LHCN-M2 (cell line): ENCODE measurements around the gene PJA1. TPM values are rescaled to one million over a fixed set of nuclear protein-coding genes. Genes with fewer than 3 reads are reported as not detected.

ENCODE experiments used
- DNase-seq: peaks from one replicate; pipeline ENCODE4 v3.0.0-alpha.2; 2012; ENCODE audit warnings: low read depth
- polyA plus RNA-seq: library from polyadenylated mRNA; unstranded; fragments of >200 nt; gene quantifications from one replicate; pipeline ENCODE4 v1.2.1, GENCODE V29; 2012; ENCODE audit warnings: missing spikeins
- total RNA-seq: library from RNA; depleted of rRNA; stranded (reverse); fragments of >200 nt; gene quantifications from 2 replicates; pipeline ENCODE4 v1.2.3, GENCODE V29; 2014; rRNA removed

PJA1 gene
- total RNA-seq, result 15.2 and 21.0 TPM in 2 replicates
- polyA plus RNA-seq, result 19.8 TPM

GRCh38 chrX:69165087-69165651 is at the start of gene PJA1:
TSS of gene PJA1 (minus strand) at chrX:69165453. CDS start at chrX:69163073, 2,380 bp downstream.
- peak; percentile 48 for DNase-seq

- DNase-seq, result no peak
Observed at GRCh38 chrX:69214463-69214862, 49.2 kb upstream of the PJA1 start.

GRCh38 chrX:69211701-69212100 is 46.4 kb upstream of the PJA1 start:
- no peak for DNase-seq

GRCh38 chrX:69210581-69210980 is 45.3 kb upstream of the PJA1 start:
- no peak for DNase-seq

GRCh38 chrX:69207216-69207615 is 42.0 kb upstream of the PJA1 start:
- no peak for DNase-seq

GRCh38 chrX:69203638-69204037 is 38.4 kb upstream of the PJA1 start:
- no peak for DNase-seq

GRCh38 chrX:69197690-69198089 is 32.4 kb upstream of the PJA1 start:
- DNase-seq, result no peak

GRCh38 chrX:69196666-69197065 is 31.4 kb upstream of the PJA1 start:
- DNase-seq, result no peak

GRCh38 chrX:69195810-69196209 is 30.6 kb upstream of the PJA1 start:
- no peak for DNase-seq

GRCh38 chrX:69195192-69195591 is 29.9 kb upstream of the PJA1 start:
- no peak for DNase-seq

- no peak for DNase-seq
Observed at GRCh38 chrX:69192603-69193002, 27.4 kb upstream of the PJA1 start.

GRCh38 chrX:69189576-69190371 is 24.5 kb upstream of the PJA1 start:
- DNase-seq, result no peak

GRCh38 chrX:69186651-69187050 is 21.4 kb upstream of the PJA1 start:
- DNase-seq, result no peak

GRCh38 chrX:69185886-69186285 is 20.6 kb upstream of the PJA1 start:
- no peak for DNase-seq

GRCh38 chrX:69185141-69185540 is 19.9 kb upstream of the PJA1 start:
- DNase-seq, result no peak

- DNase-seq, result no peak
Observed at GRCh38 chrX:69182818-69183380, 17.6 kb upstream of the PJA1 start.

GRCh38 chrX:69179380-69179911 is 14.2 kb upstream of the PJA1 start:
- peak; percentile 33 for DNase-seq

GRCh38 chrX:69178592-69178991 is 13.3 kb upstream of the PJA1 start:
- DNase-seq, result no peak

- no peak for DNase-seq
Observed at GRCh38 chrX:69177511-69178162, 12.4 kb upstream of the PJA1 start.

- DNase-seq, result no peak
Observed at GRCh38 chrX:69176053-69176452, 10.8 kb upstream of the PJA1 start.

GRCh38 chrX:69173906-69174305 is 8.7 kb upstream of the PJA1 start:
- DNase-seq, result no peak

GRCh38 chrX:69172937-69173336 is 7.7 kb upstream of the PJA1 start:
- no peak for DNase-seq
